Astrocyte (in vitro differentiated cells and primary cell): ENCODE data around the gene P3H3.

Experiments used
- EZH2 ChIP-seq: IDR thresholded peaks from 2 replicates; pipeline ENCODE4 v1.6.1; 2012; ENCODE audit warnings: mild to moderate bottlenecking, low read length, inconsistent platforms; ENCODE audit not compliant: insufficient read depth
- TF ChIP-seq, protein P1 (sequence below): IDR thresholded peaks from 2 replicates; pipeline ENCODE4 v1.5.1; 2011; ENCODE audit warnings: low read depth, mild to moderate bottlenecking, inconsistent platforms, low read length, moderate library complexity; ENCODE audit not compliant: insufficient read depth

DNA sequence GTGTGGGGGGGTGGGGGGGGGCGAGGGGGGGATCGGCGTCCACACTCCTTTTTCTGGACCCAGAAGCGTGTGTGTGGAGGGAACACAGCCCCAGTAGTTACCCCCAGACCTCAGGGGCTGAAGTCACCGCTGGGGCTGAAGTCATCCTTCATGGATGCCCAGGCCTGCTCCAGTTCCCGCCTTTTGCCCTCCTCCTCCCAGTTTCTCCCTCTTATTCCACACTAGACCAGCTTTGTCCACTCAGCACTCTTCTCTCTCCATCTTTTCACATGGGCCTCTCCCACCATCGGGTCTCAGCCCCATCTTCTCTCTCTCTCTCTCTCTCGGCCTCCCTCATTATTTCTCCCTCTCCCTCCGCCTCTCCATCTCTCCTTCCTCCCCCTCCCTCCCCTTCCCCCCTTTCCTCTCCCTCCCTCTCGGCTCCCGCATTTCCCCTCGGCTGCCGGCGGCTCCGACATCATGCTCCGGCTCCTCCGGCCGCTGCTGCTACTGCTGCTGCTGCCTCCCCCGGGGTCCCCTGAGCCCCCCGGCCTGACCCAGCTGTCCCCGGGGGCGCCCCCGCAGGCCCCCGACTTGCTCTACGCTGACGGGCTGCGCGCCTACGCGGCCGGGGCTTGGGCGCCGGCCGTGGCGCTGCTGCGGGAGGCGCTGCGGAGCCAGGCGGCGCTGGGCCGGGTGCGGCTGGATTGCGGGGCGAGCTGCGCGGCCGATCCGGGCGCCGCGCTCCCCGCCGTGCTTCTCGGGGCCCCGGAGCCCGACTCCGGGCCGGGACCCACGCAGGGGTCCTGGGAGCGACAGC, at the start of gene P3H3:
- TF ChIP-seq, protein P1, sequence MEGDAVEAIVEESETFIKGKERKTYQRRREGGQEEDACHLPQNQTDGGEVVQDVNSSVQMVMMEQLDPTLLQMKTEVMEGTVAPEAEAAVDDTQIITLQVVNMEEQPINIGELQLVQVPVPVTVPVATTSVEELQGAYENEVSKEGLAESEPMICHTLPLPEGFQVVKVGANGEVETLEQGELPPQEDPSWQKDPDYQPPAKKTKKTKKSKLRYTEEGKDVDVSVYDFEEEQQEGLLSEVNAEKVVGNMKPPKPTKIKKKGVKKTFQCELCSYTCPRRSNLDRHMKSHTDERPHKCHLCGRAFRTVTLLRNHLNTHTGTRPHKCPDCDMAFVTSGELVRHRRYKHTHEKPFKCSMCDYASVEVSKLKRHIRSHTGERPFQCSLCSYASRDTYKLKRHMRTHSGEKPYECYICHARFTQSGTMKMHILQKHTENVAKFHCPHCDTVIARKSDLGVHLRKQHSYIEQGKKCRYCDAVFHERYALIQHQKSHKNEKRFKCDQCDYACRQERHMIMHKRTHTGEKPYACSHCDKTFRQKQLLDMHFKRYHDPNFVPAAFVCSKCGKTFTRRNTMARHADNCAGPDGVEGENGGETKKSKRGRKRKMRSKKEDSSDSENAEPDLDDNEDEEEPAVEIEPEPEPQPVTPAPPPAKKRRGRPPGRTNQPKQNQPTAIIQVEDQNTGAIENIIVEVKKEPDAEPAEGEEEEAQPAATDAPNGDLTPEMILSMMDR, result no peak
- TF ChIP-seq EZH2, result no peak
